Gastroesophageal sphincter (tissue), 3 donors: Measurements from ENCODE around the gene DBH.

ENCODE experiments used
- EP300 ChIP-seq: sonication (generic); formaldehyde crosslinking; IDR thresholded peaks from one replicate; pipeline ENCODE4 v1.6.1; 2017; ENCODE audit warnings: antibody characterized with exemption, mild to moderate bottlenecking
- POLR2A ChIP-seq, 2 donors: fragments of 450-650 bp; IDR thresholded peaks; one replicate each; pipeline ENCODE4 v1.6.1; 2017; ENCODE audit warnings: antibody characterized with exemption in 2 of 2, mild to moderate bottlenecking in 2 of 2, moderate library complexity in 1 of 2
- TF ChIP-seq, protein P1 (sequence below), 4 experiments: fragments of 200-600 bp in 2 of 4; fragments of 450-650 bp in 2 of 4; sonication (generic) in 1 of 4; IDR thresholded peaks; one replicate each; pipeline ENCODE4 v1.5.1; 2017 to 2019; ENCODE audit warnings: antibody characterized with exemption in 4 of 4, mild to moderate bottlenecking in 2 of 4, moderate library complexity in 2 of 4

DNA sequence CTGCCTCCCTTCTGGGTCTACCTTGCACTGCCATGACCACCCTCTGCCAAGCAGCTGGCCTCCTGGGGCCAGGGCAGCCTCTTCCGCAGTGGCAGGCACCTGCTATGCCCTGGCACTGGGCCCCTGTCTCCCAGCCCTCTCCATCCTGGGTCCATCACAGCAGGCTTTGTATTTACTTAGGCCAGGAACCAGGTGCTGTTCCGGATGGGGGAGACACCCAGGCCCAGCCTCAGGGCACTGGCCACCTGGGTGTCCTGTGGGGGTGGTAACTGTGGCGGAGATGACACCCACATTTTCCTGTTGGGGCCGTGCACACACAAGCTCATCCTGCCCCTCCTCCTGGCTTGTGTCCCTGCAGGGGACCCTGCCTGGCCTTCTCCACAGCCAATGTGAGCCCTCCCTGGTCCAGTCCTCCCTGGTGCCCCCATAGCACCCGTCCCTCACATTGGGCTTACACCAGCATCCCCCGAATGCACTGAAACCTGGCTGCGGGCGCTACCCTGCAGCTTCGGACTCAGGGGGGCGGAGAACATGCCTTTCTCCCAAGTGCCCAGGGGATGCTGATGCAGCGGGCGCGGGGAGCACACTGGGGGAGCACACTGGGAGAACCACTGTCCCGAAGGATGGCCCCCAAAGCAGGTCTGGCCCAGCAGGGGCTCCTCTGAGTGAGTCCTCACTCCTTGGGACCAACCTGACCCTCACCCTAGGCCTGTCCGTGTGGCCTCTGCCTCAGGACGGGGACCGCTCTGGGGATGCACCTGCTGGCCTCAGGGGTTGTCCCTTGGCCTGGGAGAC, 44.9 kb upstream of the DBH start:
- TF ChIP-seq, protein P1, sequence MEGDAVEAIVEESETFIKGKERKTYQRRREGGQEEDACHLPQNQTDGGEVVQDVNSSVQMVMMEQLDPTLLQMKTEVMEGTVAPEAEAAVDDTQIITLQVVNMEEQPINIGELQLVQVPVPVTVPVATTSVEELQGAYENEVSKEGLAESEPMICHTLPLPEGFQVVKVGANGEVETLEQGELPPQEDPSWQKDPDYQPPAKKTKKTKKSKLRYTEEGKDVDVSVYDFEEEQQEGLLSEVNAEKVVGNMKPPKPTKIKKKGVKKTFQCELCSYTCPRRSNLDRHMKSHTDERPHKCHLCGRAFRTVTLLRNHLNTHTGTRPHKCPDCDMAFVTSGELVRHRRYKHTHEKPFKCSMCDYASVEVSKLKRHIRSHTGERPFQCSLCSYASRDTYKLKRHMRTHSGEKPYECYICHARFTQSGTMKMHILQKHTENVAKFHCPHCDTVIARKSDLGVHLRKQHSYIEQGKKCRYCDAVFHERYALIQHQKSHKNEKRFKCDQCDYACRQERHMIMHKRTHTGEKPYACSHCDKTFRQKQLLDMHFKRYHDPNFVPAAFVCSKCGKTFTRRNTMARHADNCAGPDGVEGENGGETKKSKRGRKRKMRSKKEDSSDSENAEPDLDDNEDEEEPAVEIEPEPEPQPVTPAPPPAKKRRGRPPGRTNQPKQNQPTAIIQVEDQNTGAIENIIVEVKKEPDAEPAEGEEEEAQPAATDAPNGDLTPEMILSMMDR (IDR thresholded peaks at IDR 0.05) = no peak
- no peak for TF ChIP-seq EP300
- TF ChIP-seq POLR2A (IDR thresholded peaks at IDR 0.05) = no peak
